Right cardiac atrium (tissue), 5 donors: ENCODE data around the gene THEMIS. TPM values are rescaled to one million over a fixed set of nuclear protein-coding genes. Genes with fewer than 3 reads are reported as not detected.

ENCODE experiments used
- ATAC-seq, 2 donors: fragments of 200-7000 bp; cut with Tn5 transposase; one replicate each; pipeline versions ENCODE4 v1.8.0 to v1.9.1; 2020; ENCODE audit warnings: moderate library complexity in 2 of 2, mild to moderate bottlenecking in 1 of 2
- DNase-seq, 3 donors: peaks; one replicate each; pipeline ENCODE4 v3.0.0-alpha.2; 2020
- H3K27ac ChIP-seq: one replicate; pipeline ENCODE4 v1.5.1; 2013; ENCODE audit warnings: mild to moderate bottlenecking, low read length, control low read depth, moderate library complexity
- H3K27me3 ChIP-seq: one replicate; pipeline ENCODE4 v1.6.1; 2013; ENCODE audit not compliant: control insufficient read depth, insufficient read depth
- H3K4me1 ChIP-seq: one replicate; pipeline ENCODE4 v1.6.1; 2013; ENCODE audit warnings: low read length; ENCODE audit not compliant: control insufficient read depth, insufficient read depth
- H3K4me3 ChIP-seq: one replicate; pipeline ENCODE4 v1.5.1; 2013; ENCODE audit warnings: low read length, control low read depth
- H3K9me3 ChIP-seq: one replicate; pipeline ENCODE4 v1.6.1; 2013; ENCODE audit warnings: low read length; ENCODE audit not compliant: control insufficient read depth
- WGBS: extraction: QIAGEN DNeasy Blood & Tissue Kit; methylation state at CpG from one replicate; pipeline ENCODE4 v1.1.7; 2013; 5-methylcytosine and 5-hydroxymethylcytosine counted together
- intact Hi-C, 4 donors: fragments of 100-400 bp; cut with DNase I; formaldehyde crosslinking; loops; one replicate each; pipeline versions ENCODE4 v1.11.0 to v1.14.0; 2022 to 2023
- polyA plus RNA-seq: library from polyadenylated mRNA; stranded (reverse); fragments of 200-250 nt; gene quantifications from one replicate; pipeline ENCODE4 v1.2.3, GENCODE V29; 2013
- total RNA-seq, 4 donors: library from RNA; stranded (reverse); fragmentation: NEBNext Ultra II Directional; extraction: Animal tissue kit (Norgen Biotek cat#: 25700); gene quantifications; one replicate each; pipeline ENCODE4 v1.2.1, GENCODE V29; 2021
- donor health status: healthy with polysubstance abuse.
- donor health status: DM: no; HTN: yes; CAD: no.
- donor health status: DM: no; HTN: no; CAD: no.
- donor health status: DM: no; HTN: yes; CAD: no; lungs with severe emphysema.
- donor health status: DM: yes; HTN: yes; CAD: no.

THEMIS gene
- total and polyA plus RNA-seq, 5 donors = 0.19 to 0.60 (median 0.36) TPM; not detected in 1

DNA sequence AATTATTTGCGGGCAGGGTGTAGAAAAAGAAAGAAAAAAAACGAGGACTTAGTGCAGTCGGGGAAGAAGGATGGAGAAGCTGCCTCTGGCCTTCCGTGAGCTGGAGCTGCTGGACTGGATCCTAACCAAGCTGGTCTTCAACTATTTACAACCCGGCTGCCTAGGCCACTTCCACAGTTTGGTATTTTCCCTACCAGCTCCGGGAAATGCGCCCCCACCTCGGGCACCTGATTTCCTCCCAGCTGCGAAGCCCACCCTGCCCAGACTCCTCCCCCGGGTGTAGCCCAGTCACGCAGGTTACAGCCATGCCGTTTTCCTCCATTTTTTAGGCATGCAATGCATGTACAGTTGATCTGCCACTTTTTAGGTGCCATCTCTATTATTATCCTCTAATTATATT, 21.2 kb downstream of the THEMIS start:
- Histone ChIP-seq H3K27me3 (no peaks in the 10 kb centered on the region), H3K4me1 (no peaks in the 10 kb centered on the region), H3K27ac (no peak overlapping the region), H3K9me3 (no peaks in the 10 kb centered on the region), H3K4me3 (peak overlapping the region; percentile 44)
- intact Hi-C loops = no loop called here
- peak in 1 of 2 donors; percentile 22 for ATAC-seq
- DNase-seq = peak in 2 of 3 donors; percentile 43 to 51
- WGBS = 16% methylated on average over 12 of the region's 12 CpGs

- Histone ChIP-seq H3K9me3 (no peaks in the 10 kb centered on the region), H3K4me3 (no peak overlapping the region), H3K27me3 (no peaks in the 10 kb centered on the region), H3K4me1 (no peaks in the 10 kb centered on the region), H3K27ac (no peak overlapping the region)
- ATAC-seq (no peak), DNase-seq (no peak)
- 66% methylated on average over 2 of the region's 2 CpGs for WGBS
- intact Hi-C loops = no loop called here
Observed at GRCh38 chr6:127878115-127878514, 22.7 kb downstream of the THEMIS start.

- no peak overlapping the region for H3K27ac ChIP-seq
- ATAC-seq (no peak), DNase-seq (no peak)
- H3K4me1 ChIP-seq = no peaks in the 10 kb centered on the region
- H3K9me3 ChIP-seq = no peaks in the 10 kb centered on the region
- H3K4me3 ChIP-seq = no peak overlapping the region
- intact Hi-C loops = no loop called here
- WGBS = 73% methylated on average over 3 of the region's 3 CpGs
- H3K27me3 ChIP-seq = no peaks in the 10 kb centered on the region
Observed at GRCh38 chr6:127877231-127877630, 23.6 kb downstream of the THEMIS start.

DNA sequence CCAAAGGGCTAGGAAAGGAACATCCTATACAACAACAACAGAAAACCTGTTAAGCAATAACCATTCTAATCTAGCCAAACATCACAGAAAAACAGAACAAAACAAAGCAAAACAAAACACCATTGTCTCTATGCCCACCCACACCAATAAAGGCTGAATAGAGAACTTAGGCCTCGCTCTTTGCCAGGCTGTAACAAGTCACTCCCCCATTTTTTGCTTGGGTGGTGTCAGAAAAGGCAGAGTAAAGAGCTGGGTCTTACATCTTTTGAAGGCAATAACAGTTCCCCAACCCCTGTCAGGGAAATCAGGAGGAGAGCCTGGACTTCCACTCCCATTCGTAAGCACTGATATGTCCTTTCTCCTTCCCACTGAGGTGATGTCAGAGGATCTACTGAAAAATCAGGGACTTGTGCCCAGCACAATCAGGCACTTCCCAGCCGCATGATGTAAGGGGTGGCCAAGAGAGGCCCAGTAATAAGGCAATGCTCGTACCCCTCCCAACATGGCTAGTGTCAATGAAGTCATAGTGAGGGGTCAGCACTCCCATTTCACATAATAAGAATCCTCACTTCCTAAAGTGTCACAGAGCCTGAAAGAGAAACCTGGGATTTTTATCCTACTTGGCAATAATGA, 31.0 kb downstream of the THEMIS start:
- intact Hi-C loops = no loop called here
- Histone ChIP-seq H3K27ac (no peak overlapping the region), H3K4me3 (no peak overlapping the region), H3K9me3 (no peaks in the 10 kb centered on the region), H3K27me3 (no peaks in the 10 kb centered on the region), H3K4me1 (no peaks in the 10 kb centered on the region)
- WGBS = 70% methylated on average over 4 of the region's 4 CpGs
- ATAC-seq (no peak), DNase-seq (no peak)

GRCh38 chr6:127869183-127869582, 31.7 kb downstream of the THEMIS start:
- H3K4me1 ChIP-seq = no peaks in the 10 kb centered on the region
- H3K27me3 ChIP-seq = no peaks in the 10 kb centered on the region
- H3K27ac ChIP-seq = no peak overlapping the region
- 93% methylated on average over 5 of the region's 5 CpGs for WGBS
- no peaks in the 10 kb centered on the region for H3K9me3 ChIP-seq
- no peak overlapping the region for H3K4me3 ChIP-seq
- DNase-seq (no peak), ATAC-seq (no peak)
- intact Hi-C loops = no loop called here

DNA sequence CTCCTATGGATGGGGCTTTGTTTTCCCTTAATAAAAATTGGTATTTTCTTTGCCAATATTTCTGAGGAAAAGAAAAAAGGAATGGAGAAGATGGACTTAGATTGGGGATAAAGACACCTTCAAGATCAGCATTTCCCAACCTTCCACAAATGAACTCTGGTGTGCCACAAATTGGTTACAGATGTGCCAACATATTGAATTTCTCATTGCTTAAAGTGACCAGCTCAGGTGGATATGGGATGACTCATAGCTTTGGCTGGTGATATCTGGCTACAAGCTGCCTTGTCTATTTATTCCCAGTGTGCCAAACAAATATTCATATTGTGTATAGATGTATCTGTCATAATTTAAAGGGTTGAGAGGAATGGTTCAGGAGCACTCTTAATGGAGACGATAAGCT, 32.5 kb downstream of the THEMIS start:
- intact Hi-C loops = no loop called here
- ATAC-seq = no peak
- WGBS = 95% methylated on average over 1 of the region's 1 CpG

GRCh38 chr6:127866766-127867165, 34.1 kb downstream of the THEMIS start:
- no peak overlapping the region for H3K4me3 ChIP-seq
- H3K27ac ChIP-seq = no peak overlapping the region
- ATAC-seq = no peak
- no peaks in the 10 kb centered on the region for H3K27me3 ChIP-seq
- intact Hi-C loops = no loop called here
- DNase-seq = no peak
- H3K9me3 ChIP-seq = no peaks in the 10 kb centered on the region
- no peaks in the 10 kb centered on the region for H3K4me1 ChIP-seq

More for the DNA sequence above, 32.5 kb downstream of the THEMIS start:
- DNase-seq = no peak
- Histone ChIP-seq H3K9me3 (no peaks in the 10 kb centered on the region), H3K27me3 (no peaks in the 10 kb centered on the region), H3K4me1 (no peaks in the 10 kb centered on the region), H3K4me3 (no peak overlapping the region), H3K27ac (no peak overlapping the region)

DNA sequence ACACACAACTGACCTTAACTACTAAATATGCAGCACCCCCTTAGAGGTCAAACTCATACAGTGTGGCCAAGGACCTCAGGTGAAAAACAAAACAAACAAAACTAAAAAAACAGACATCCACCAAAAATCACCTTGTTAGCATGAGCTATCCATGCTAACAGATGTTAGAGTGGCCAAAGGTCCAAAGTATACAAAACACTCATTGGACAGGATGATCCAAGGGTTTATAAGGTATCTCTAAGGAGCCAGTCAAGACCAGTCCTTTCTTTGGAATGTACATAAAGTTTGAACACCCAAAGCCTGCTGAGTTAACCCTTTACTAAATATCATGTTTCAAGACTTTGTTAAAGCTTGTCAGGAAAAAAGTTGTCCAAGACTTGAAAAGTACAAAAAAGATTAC, 35.8 kb downstream of the THEMIS start:
- intact Hi-C loops = no loop called here
- H3K27ac ChIP-seq = no peak overlapping the region
- H3K4me3 ChIP-seq = no peak overlapping the region
- no peaks in the 10 kb centered on the region for H3K9me3 ChIP-seq
- no peaks in the 10 kb centered on the region for H3K4me1 ChIP-seq
- no peak for DNase-seq
- no peak for ATAC-seq
- H3K27me3 ChIP-seq = no peaks in the 10 kb centered on the region

DNA sequence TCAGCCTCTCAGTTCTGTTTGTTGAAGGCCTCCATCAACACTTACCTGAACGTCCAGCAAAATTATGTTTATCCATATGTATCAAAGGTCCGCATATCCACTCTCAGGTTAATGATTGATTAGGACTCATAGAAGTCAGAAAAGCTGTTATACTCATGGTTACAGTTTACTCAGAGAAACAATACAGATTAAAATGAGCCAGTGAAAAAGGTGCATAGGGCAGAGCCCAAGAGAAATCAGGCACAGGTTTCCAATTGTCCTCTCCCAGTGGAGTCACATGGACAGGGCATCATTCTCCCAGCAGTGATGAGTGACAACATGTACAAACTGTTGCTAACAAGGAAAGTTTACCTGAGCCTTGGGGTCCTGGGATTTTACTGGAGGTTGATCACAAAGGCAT, 36.2 kb downstream of the THEMIS start:
- Histone ChIP-seq H3K9me3 (no peaks in the 10 kb centered on the region), H3K27ac (no peak overlapping the region), H3K4me3 (no peak overlapping the region), H3K27me3 (no peaks in the 10 kb centered on the region), H3K4me1 (no peaks in the 10 kb centered on the region)
- no peak for ATAC-seq
- intact Hi-C loops = no loop called here
- WGBS = 81% methylated on average over 2 of the region's 2 CpGs
- DNase-seq = no peak

GRCh38 chr6:127860723-127861122, 40.1 kb downstream of the THEMIS start:
- H3K4me3 ChIP-seq = no peak overlapping the region
- H3K9me3 ChIP-seq = no peaks in the 10 kb centered on the region
- no peak overlapping the region for H3K27ac ChIP-seq
- H3K4me1 ChIP-seq = no peaks in the 10 kb centered on the region
- H3K27me3 ChIP-seq = no peaks in the 10 kb centered on the region
- ATAC-seq (no peak), DNase-seq (no peak)
- intact Hi-C loops = no loop called here
- WGBS = 82% methylated on average over 2 of the region's 2 CpGs

DNA sequence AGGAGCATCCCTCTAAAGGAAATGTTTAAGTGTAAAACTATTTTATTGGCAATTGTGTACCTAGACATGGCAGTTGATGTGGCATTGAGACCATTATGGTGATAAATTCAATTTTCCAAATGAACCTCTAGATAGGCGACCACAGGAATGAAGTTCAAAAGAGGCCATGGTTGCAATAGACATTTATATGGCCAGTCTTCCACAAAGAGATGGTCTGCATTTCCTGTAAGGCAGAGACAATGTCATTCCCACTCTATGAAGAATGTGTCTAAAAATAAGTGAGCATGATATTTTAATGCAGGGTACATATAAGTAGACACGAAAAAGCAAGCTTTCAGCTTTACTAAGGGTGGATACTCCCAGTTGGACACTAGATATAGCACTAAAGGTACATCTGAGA, 40.9 kb downstream of the THEMIS start:
- intact Hi-C loops = no loop called here
- Histone ChIP-seq H3K27ac (no peak overlapping the region), H3K4me1 (no peaks in the 10 kb centered on the region), H3K27me3 (no peaks in the 10 kb centered on the region), H3K4me3 (no peak overlapping the region), H3K9me3 (no peaks in the 10 kb centered on the region)
- ATAC-seq (no peak), DNase-seq (no peak)
- 73% methylated on average over 2 of the region's 2 CpGs for whole genome bisulfite sequencing

DNA sequence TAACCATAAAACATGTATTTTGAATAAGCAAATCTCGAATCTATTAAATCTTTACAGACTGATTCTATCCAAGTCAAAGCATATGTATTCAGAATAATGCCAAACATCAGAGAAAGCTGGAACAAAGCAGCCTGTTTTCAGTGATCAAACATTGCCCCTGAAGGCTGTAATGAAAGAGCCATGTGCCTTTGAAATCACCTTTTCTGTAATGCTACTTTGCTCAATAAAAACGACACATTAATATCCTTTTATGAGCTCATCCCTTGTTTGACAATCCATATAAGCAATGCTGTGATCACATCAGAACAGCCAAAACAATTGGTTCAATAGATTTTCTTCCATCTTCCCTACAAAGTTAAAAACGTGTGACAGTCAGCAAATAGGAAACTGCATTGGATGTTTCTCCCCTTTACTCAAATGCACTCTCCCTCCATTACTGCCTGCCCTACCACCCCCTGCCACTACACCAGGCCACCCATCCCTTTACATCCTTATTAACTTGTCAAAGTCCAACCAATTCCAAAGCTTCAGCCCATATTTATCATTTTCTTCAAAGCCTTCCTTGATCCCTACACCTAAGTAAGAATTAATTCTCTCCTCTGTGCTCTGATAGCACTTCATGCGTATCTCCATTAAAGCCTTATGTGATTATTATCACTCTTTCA, 42.0 kb downstream of the THEMIS start:
- no peak overlapping the region for H3K4me3 ChIP-seq
- no peaks in the 10 kb centered on the region for H3K27me3 ChIP-seq
- no peaks in the 10 kb centered on the region for H3K4me1 ChIP-seq
- DNase-seq (no peak), ATAC-seq (no peak)
- WGBS = 70% methylated on average over 4 of the region's 4 CpGs
- H3K27ac ChIP-seq = no peak overlapping the region
- H3K9me3 ChIP-seq = no peaks in the 10 kb centered on the region
- intact Hi-C loops = no loop called here
